Liver (tissue), 9 donors: ENCODE results near the gene BRD4. TPM values are rescaled to one million over a fixed set of nuclear protein-coding genes. Genes with fewer than 3 reads are reported as not detected.

ENCODE experiments used
- DNase-seq: peaks from one replicate; pipeline ENCODE4 v3.0.0-alpha.2; 2017; ENCODE audit warnings: low spot score
- H3K27ac ChIP-seq, 2 donors: one replicate each; pipeline ENCODE4 v1.7.0; 2013; ENCODE audit warnings: inconsistent platforms in 2 of 2, low read length in 2 of 2, control low read depth in 1 of 2, low read depth in 1 of 2, mild to moderate bottlenecking in 1 of 2
- H3K27me3 ChIP-seq, 4 donors: one replicate each; pipeline versions ENCODE4 v1.6.1 to v1.7.0; 2013; ENCODE audit warnings: low read length in 3 of 4, inconsistent platforms in 1 of 4, mild to moderate bottlenecking in 1 of 4, moderate library complexity in 1 of 4; ENCODE audit not compliant: control insufficient read depth in 4 of 4, insufficient read depth in 4 of 4
- H3K36me3 ChIP-seq, 4 donors: one replicate each; pipeline versions ENCODE4 v1.6.1 to v1.7.0; 2013; ENCODE audit warnings: low read length in 3 of 4, mild to moderate bottlenecking in 3 of 4, low read depth in 1 of 4, moderate library complexity in 1 of 4; ENCODE audit not compliant: control insufficient read depth in 4 of 4, insufficient read depth in 3 of 4
- H3K4me1 ChIP-seq, 4 donors: one replicate each; pipeline versions ENCODE4 v1.6.1 to v1.7.0; 2013; ENCODE audit warnings: low read length in 3 of 4, mild to moderate bottlenecking in 3 of 4, moderate library complexity in 1 of 4; ENCODE audit not compliant: control insufficient read depth in 4 of 4, insufficient read depth in 4 of 4
- H3K4me3 ChIP-seq, 3 donors: one replicate each; pipeline versions ENCODE4 v1.6.1 to v1.7.0; 2013; ENCODE audit warnings: low read length in 3 of 3, control low read depth in 1 of 3, low read depth in 1 of 3, mild to moderate bottlenecking in 1 of 3
- H3K9ac ChIP-seq, 2 donors: one replicate each; pipeline ENCODE4 v1.7.0; 2013; ENCODE audit warnings: low read length in 2 of 2, mild to moderate bottlenecking in 2 of 2, moderate library complexity in 2 of 2, control low read depth in 1 of 2, low read depth in 1 of 2
- H3K9me3 ChIP-seq, 4 donors: one replicate each; pipeline versions ENCODE4 v1.6.1 to v1.7.0; 2013; ENCODE audit warnings: low read length in 3 of 4; ENCODE audit not compliant: control insufficient read depth in 4 of 4
- EGR1 ChIP-seq, 2 donors: IDR thresholded peaks; 2 replicates each; pipeline ENCODE4 v1.6.1; 2016 to 2018; ENCODE audit warnings: antibody characterized with exemption in 2 of 2, low read depth in 2 of 2
- GABPA ChIP-seq, 2 donors: IDR thresholded peaks in 1 of 2; conservative IDR thresholded peaks in 1 of 2; 2 replicates each; pipeline ENCODE4 v1.6.1; 2016; ENCODE audit warnings: antibody characterized with exemption in 2 of 2, mild to moderate bottlenecking in 1 of 2, moderate library complexity in 1 of 2
- HNF4A ChIP-seq, 2 donors: conservative IDR thresholded peaks; 2 replicates each; pipeline ENCODE4 v1.6.1; 2016; ENCODE audit warnings: antibody characterized with exemption in 2 of 2, mild to moderate bottlenecking in 2 of 2
- HNF4G ChIP-seq: IDR thresholded peaks from 2 replicates; pipeline ENCODE4 v1.6.1; 2016; ENCODE audit warnings: antibody characterized with exemption
- NR2F2 ChIP-seq: IDR thresholded peaks from 2 replicates; pipeline ENCODE4 v1.6.1; 2016; ENCODE audit warnings: antibody characterized with exemption
- RAD21 ChIP-seq, 2 donors: IDR thresholded peaks; 2 replicates each; pipeline ENCODE4 v1.6.1; 2016; ENCODE audit warnings: antibody characterized with exemption in 2 of 2, mild to moderate bottlenecking in 2 of 2
- RXRA ChIP-seq, 2 donors: IDR thresholded peaks; 2 replicates each; pipeline ENCODE4 v1.6.1; 2017 to 2018; ENCODE audit warnings: antibody characterized with exemption in 2 of 2, mild to moderate bottlenecking in 1 of 2
- SP1 ChIP-seq: IDR thresholded peaks from 2 replicates; pipeline ENCODE4 v1.6.1; 2018; ENCODE audit warnings: antibody characterized with exemption, mild to moderate bottlenecking
- TAF1 ChIP-seq: conservative IDR thresholded peaks from 2 replicates; pipeline ENCODE4 v1.6.1; 2016; ENCODE audit warnings: antibody characterized with exemption, mild to moderate bottlenecking
- YY1 ChIP-seq: IDR thresholded peaks from 2 replicates; pipeline ENCODE4 v1.6.1; 2016; ENCODE audit warnings: antibody characterized with exemption, mild to moderate bottlenecking
- WGBS: extraction: QIAGEN DNeasy Blood & Tissue Kit; methylation state at CpG from one replicate; pipeline ENCODE4 v1.1.7; 2013; 5-methylcytosine and 5-hydroxymethylcytosine counted together
- polyA plus RNA-seq, 2 donors: library from polyadenylated mRNA; stranded (reverse) in 1 of 2; unstranded in 1 of 2; fragments of 200-250 nt in 1 of 2; fragments of >200 nt in 1 of 2; fragmentation: Nextera tagmentation in 1 of 2; extraction: Ambion mirVana in 1 of 2; gene quantifications; one replicate each; pipeline versions ENCODE4 v1.2.1 to v1.2.3, GENCODE V29; 2013 to 2015
- total RNA-seq, 2 donors: library from RNA; depleted of rRNA; stranded (reverse); fragments of >200 nt; gene quantifications; one replicate each; pipeline ENCODE4 v1.2.3, GENCODE V29; 2014
- TF ChIP-seq, protein P1 (sequence below): IDR thresholded peaks from 2 replicates; pipeline ENCODE4 v1.6.1; 2016; ENCODE audit warnings: antibody characterized with exemption
- TF ChIP-seq, protein P2 (sequence below): IDR thresholded peaks from 2 replicates; pipeline ENCODE4 v1.6.1; 2016; ENCODE audit warnings: antibody characterized with exemption
- TF ChIP-seq, protein P3 (sequence below): IDR thresholded peaks from 2 replicates; pipeline ENCODE4 v1.6.1; 2016; ENCODE audit warnings: antibody characterized with exemption
- TF ChIP-seq, protein P4 (sequence below): fragments of 150-350 bp; IDR thresholded peaks from 2 replicates; pipeline ENCODE4 v1.5.1; 2017; ENCODE audit warnings: improper control_type of control experiment, low read depth, low read length; ENCODE audit not compliant: missing input control
- donor health status: healthy.
- donor health status: healthy.
- donor health status: healthy.
- donor health status: healthy.
- donor health status: healthy.

The BRD4 gene
- total and polyA plus RNA-seq, 4 donors = 13.6 to 25.8 (median 20.5) TPM

DNA sequence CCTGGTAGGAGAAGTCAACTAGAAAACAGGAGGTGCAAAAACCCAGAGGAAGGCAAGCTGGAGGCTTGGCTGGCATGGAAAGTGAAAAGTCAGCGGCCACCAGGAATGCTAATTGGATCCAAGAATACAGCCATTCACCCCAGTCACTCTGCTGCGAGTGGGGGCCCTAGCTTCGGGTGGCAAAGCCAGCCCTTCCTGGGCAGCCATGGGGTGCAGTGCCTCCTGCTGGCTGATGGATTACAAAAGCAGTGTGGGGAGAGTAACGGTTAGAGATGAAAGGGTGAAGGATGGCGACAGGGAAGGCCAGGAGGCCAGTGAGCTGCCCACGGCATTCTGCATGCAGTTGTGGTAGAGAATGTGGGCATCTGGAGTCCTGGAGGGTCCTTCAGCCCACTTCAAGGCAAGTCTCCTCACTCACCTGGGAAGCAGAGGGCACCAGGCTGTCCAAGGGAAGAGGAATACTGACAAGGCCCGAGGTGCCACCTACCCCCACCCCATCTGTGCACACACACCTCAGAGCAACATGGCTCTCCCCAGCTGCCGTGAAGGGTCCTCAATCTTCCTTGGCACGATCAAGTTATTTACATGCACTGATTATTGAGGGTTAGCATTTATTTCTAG lies 79.8 kb downstream of the BRD4 start:
- no peak for DNase-seq
- H3K27me3 ChIP-seq = no peaks in the 10 kb centered on the region
- H3K4me1 ChIP-seq = peaks cover 8 to 22% (median 19%) of the 10 kb centered on the region in 4 donors
- peak overlapping the region; percentile 19 to 35 for H3K27ac ChIP-seq
- no peak overlapping the region for H3K9ac ChIP-seq
- WGBS = 81% methylated on average over 9 of the region's 9 CpGs
- TF ChIP-seq RAD21 (IDR thresholded peaks at IDR 0.05) (peak in 1 of 2 donors; percentile 42), YY1 (no peak), EGR1 (IDR thresholded peaks at IDR 0.05; ENCODE audit: low read depth in 2 of 2) (no peak), HNF4G (no peak), NR2F2 (no peak), HNF4A (conservative IDR thresholded peaks at IDR 0.05) (no peak)
- TF ChIP-seq, protein P1, sequence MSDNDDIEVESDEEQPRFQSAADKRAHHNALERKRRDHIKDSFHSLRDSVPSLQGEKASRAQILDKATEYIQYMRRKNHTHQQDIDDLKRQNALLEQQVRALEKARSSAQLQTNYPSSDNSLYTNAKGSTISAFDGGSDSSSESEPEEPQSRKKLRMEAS = no peak
- no peaks in the 10 kb centered on the region for H3K9me3 ChIP-seq
- peaks cover 22 to 70% (median 50%) of the 10 kb centered on the region in 4 donors for H3K36me3 ChIP-seq
- H3K4me3 ChIP-seq = no peak overlapping the region

DNA sequence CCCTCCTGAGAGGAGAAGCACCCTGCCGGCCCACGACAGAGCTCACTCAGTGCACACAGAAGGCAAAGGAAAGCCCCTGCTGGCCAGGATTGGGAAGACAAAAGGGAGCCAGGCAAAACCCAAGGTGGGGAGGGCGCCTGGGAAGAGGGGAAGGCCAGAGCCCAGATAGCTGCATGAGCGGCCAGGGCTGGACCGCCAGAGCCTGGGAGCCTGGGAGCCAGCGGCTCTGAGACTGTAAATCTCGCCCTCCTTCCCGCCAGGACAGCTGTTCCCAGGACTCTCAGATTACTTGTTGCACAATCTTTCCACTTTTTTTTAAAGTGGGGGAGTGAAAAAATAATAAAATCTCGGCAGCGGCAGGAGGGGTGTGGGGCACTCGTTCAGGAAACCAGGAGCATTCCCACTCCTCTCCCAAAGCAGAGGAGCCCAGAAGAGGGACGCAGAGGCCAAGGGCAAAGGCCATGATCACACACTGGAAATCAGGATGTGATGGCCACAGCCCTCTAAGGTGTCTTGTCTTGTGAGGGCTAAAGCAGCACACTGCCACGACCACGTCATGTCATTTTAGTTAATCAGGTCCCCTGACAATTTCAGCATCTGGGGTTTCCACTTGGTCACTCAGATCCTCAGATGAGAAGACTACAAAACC lies 80.5 kb downstream of the BRD4 start:
- Histone ChIP-seq H3K4me3 (no peak overlapping the region), H3K27me3 (no peaks in the 10 kb centered on the region), H3K9ac (no peak overlapping the region), H3K36me3 (peaks cover 16 to 63% (median 46%) of the 10 kb centered on the region in 4 donors), H3K9me3 (no peaks in the 10 kb centered on the region), H3K4me1 (peaks cover 11 to 26% (median 22%) of the 10 kb centered on the region in 4 donors), H3K27ac (peak overlapping the region; percentile 62 to 65)
- 74% methylated on average over 14 of the region's 14 CpGs for WGBS
- TF ChIP-seq NR2F2 (peak; percentile 33), RAD21 (IDR thresholded peaks at IDR 0.05) (peak; percentile 17 to 57), TAF1 (no peak), SP1 (peak; percentile 42)
- DNase-seq = no peak

DNA sequence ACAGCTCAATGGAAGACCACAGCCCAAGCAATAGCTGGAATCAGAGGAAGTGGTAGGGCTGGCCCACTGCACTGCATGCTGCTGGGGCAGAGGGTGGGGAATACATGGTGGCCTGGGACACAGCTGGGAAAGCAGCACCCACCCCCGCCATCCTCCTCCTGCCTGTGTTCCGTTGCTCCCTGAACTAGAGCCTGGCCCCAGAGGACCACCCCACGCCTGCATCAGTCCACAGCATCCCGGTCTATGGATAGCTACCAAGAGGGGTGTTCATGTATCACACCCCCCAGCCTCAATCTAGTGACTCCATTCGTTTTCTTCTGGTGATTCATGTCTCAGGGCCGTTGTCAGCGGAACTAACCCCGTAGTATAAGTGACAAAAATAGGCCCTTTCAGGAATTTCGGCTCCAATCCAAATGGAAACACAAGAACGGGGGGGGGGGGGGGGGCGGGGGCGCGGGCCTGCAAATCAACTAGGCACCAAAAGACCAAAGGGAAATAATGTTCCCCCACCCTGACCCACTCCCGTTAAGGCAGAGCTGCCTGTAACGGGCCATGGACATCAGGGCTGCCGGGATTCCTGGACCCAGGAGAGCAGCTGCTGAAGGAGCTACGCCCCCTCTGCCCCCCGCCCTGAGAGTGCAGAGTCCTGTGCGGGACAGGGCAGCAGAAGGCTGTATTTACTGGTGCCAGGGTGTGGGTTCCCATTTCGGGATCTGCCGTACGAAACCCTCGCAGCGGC lies 81.2 kb downstream of the BRD4 start:
- DNase-seq = no peak
- no peaks in the 10 kb centered on the region for H3K27me3 ChIP-seq
- no peak overlapping the region for H3K4me3 ChIP-seq
- no peaks in the 10 kb centered on the region for H3K9me3 ChIP-seq
- H3K9ac ChIP-seq = no peak overlapping the region
- peak overlapping the region; percentile 62 to 75 for H3K27ac ChIP-seq
- H3K4me1 ChIP-seq = peaks cover 11 to 26% (median 22%) of the 10 kb centered on the region in 4 donors
- WGBS = 83% methylated on average over 24 of the region's 24 CpGs
- TF ChIP-seq TAF1 (no peak), EGR1 (IDR thresholded peaks at IDR 0.05; ENCODE audit: low read depth in 2 of 2) (no peak), GABPA (IDR thresholded peaks at IDR 0.05 in 1 of 2, conservative IDR thresholded peaks at IDR 0.05 in 1 of 2) (no peak), SP1 (no peak), HNF4A (conservative IDR thresholded peaks at IDR 0.05) (no peak), HNF4G (no peak), RAD21 (IDR thresholded peaks at IDR 0.05) (no peak), NR2F2 (no peak), RXRA (IDR thresholded peaks at IDR 0.05) (no peak)
- TF ChIP-seq, protein P1 = no peak
- TF ChIP-seq, protein P2, sequence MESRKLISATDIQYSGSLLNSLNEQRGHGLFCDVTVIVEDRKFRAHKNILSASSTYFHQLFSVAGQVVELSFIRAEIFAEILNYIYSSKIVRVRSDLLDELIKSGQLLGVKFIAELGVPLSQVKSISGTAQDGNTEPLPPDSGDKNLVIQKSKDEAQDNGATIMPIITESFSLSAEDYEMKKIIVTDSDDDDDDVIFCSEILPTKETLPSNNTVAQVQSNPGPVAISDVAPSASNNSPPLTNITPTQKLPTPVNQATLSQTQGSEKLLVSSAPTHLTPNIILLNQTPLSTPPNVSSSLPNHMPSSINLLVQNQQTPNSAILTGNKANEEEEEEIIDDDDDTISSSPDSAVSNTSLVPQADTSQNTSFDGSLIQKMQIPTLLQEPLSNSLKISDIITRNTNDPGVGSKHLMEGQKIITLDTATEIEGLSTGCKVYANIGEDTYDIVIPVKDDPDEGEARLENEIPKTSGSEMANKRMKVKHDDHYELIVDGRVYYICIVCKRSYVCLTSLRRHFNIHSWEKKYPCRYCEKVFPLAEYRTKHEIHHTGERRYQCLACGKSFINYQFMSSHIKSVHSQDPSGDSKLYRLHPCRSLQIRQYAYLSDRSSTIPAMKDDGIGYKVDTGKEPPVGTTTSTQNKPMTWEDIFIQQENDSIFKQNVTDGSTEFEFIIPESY = no peak
- TF ChIP-seq, protein P3, sequence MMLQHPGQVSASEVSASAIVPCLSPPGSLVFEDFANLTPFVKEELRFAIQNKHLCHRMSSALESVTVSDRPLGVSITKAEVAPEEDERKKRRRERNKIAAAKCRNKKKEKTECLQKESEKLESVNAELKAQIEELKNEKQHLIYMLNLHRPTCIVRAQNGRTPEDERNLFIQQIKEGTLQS = no peak
- TF ChIP-seq, protein P4, sequence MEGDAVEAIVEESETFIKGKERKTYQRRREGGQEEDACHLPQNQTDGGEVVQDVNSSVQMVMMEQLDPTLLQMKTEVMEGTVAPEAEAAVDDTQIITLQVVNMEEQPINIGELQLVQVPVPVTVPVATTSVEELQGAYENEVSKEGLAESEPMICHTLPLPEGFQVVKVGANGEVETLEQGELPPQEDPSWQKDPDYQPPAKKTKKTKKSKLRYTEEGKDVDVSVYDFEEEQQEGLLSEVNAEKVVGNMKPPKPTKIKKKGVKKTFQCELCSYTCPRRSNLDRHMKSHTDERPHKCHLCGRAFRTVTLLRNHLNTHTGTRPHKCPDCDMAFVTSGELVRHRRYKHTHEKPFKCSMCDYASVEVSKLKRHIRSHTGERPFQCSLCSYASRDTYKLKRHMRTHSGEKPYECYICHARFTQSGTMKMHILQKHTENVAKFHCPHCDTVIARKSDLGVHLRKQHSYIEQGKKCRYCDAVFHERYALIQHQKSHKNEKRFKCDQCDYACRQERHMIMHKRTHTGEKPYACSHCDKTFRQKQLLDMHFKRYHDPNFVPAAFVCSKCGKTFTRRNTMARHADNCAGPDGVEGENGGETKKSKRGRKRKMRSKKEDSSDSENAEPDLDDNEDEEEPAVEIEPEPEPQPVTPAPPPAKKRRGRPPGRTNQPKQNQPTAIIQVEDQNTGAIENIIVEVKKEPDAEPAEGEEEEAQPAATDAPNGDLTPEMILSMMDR = no peak
- peaks cover 15 to 60% (median 42%) of the 10 kb centered on the region in 4 donors for H3K36me3 ChIP-seq
